D721Med (cell line): ENCODE data around the gene NIPAL4.

Experiments
- DNase-seq: peaks from one replicate; pipeline ENCODE4 v3.0.0; 2011; ENCODE audit warnings: low spot score; ENCODE audit not compliant: insufficient read length
- FAIRE-seq: peaks from 2 replicates; lab custom pipeline; 2011; peaks lifted over from hg19 to GRCh38; lab: Jason Lieb, UNC
- CTCF ChIP-seq: IDR thresholded peaks from 2 replicates; pipeline ENCODE4 v1.5.1; 2012; ENCODE audit warnings: mild to moderate bottlenecking, control low read depth; ENCODE audit not compliant: insufficient read depth; ENCODE audit errors: missing control alignments

NIPAL4 gene

GRCh38 chr5:157471709-157472108 is 11.7 kb downstream of the NIPAL4 start:
- FAIRE-seq (no peak), DNase-seq (no peak)
- TF ChIP-seq CTCF: peak; percentile 31

- no peak for DNase-seq
- no peak for FAIRE-seq
- TF ChIP-seq CTCF: no peak
These were observed 13.6 kb downstream of the NIPAL4 start for GRCh38 chr5:157473383-157474320.

GRCh38 chr5:157475432-157475831 is 15.4 kb downstream of the NIPAL4 start:
- DNase-seq (no peak), FAIRE-seq (no peak)

GRCh38 chr5:157476702-157477408 is 16.8 kb downstream of the NIPAL4 start:
- TF ChIP-seq CTCF: peak; percentile 89
- DNase-seq (peak; percentile 44), FAIRE-seq (peak; percentile 69)

More at GRCh38 chr5:157475432-157475831, 15.4 kb downstream of the NIPAL4 start:
- no peak for TF ChIP-seq CTCF

- FAIRE-seq: no peak
- TF ChIP-seq CTCF: no peak
- DNase-seq: no peak
These were observed 17.9 kb downstream of the NIPAL4 start for GRCh38 chr5:157477814-157478494.

GRCh38 chr5:157478726-157479125 is 18.7 kb downstream of the NIPAL4 start:
- DNase-seq (no peak), FAIRE-seq (no peak)
- TF ChIP-seq CTCF: no peak
